ENCODE results near the gene DPH1. TPM values are rescaled to one million over a fixed set of nuclear protein-coding genes. Genes with fewer than 3 reads are reported as not detected.

DPH1 gene
- total RNA-seq, 4 donors from 2014 or later, result 23.5 to 33.7 (median 25.0) TPM

- no peak for TF ChIP-seq CTCF (IDR thresholded peaks at IDR 0.05; ENCODE audit: low read depth)
Observed at GRCh38 chr17:2064147-2064489, 34.2 kb downstream of the DPH1 start.

GRCh38 chr17:2064520-2064971, 34.6 kb downstream of the DPH1 start:
- TF ChIP-seq CTCF (IDR thresholded peaks at IDR 0.05; ENCODE audit: low read depth), result no peak

GRCh38 chr17:2064980-2065785, 35.2 kb downstream of the DPH1 start:
- TF ChIP-seq CTCF (IDR thresholded peaks at IDR 0.05; ENCODE audit: low read depth), result no peak

- TF ChIP-seq CTCF (IDR thresholded peaks at IDR 0.05; ENCODE audit: low read depth), result no peak
Observed at GRCh38 chr17:2065949-2066400, 36.0 kb downstream of the DPH1 start.

GRCh38 chr17:2067048-2067561, 37.2 kb downstream of the DPH1 start:
- TF ChIP-seq CTCF (IDR thresholded peaks at IDR 0.05; ENCODE audit: low read depth), result no peak

- TF ChIP-seq CTCF (IDR thresholded peaks at IDR 0.05; ENCODE audit: low read depth), result no peak
Observed at GRCh38 chr17:2067608-2068024, 37.7 kb downstream of the DPH1 start.

- no peak for TF ChIP-seq CTCF (IDR thresholded peaks at IDR 0.05; ENCODE audit: low read depth)
Observed at GRCh38 chr17:2068031-2068518, 38.1 kb downstream of the DPH1 start.
